ENCODE results near the gene SMARCD2. TPM values are rescaled to one million over a fixed set of nuclear protein-coding genes. Genes with fewer than 3 reads are reported as not detected.

The SMARCD2 gene
- total RNA-seq, 1 donor from 2014 or later, result 116 TPM

GRCh38 chr17:63826468-63827001, 15.9 kb downstream of the SMARCD2 start:
- no peaks in the 10 kb centered on the region for H3K9me3 Mint-ChIP-seq
- no peak for DNase-seq (ENCODE audit: low spot score)
- no peaks in the 10 kb centered on the region for H3K27me3 Mint-ChIP-seq (ENCODE audit: insufficient read depth)
- peak overlapping the region; percentile 96 for H3K4me3 Mint-ChIP-seq
- H3K27ac Mint-ChIP-seq, result peak overlapping the region; percentile 98
- peaks cover 75% of the 10 kb centered on the region for H3K4me1 Mint-ChIP-seq (ENCODE audit: low read depth)
- intact Hi-C loops (cut with micrococcal nuclease), result loop anchor here (1.0 to 10.0 kb wide), 9 partner anchors 9 to 1898 kb away; partner anchors contain the start of genes CCDC47, CEP95, DDX5 and MAP3K3
- peaks cover 78% of the 10 kb centered on the region for H3K36me3 Mint-ChIP-seq (ENCODE audit: low read depth)

GRCh38 chr17:63824362-63824761, 18.1 kb downstream of the SMARCD2 start:
- Mint-ChIP-seq H3K27me3 (ENCODE audit: insufficient read depth) (no peaks in the 10 kb centered on the region), H3K36me3 (ENCODE audit: low read depth) (peaks cover 75% of the 10 kb centered on the region), H3K9me3 (no peaks in the 10 kb centered on the region), H3K4me1 (ENCODE audit: low read depth) (peaks cover 72% of the 10 kb centered on the region), H3K4me3 (peak overlapping the region; percentile 9), H3K27ac (peak overlapping the region; percentile 5)
- intact Hi-C loops (cut with micrococcal nuclease), result loop anchor here (10.0 kb wide), 1 partner anchor 400 kb away; no protein-coding TSS in a partner anchor
- DNase-seq (ENCODE audit: low spot score), result no peak

- DNase-seq (ENCODE audit: low spot score), result no peak
- Mint-ChIP-seq H3K27ac (peak overlapping the region; percentile 41), H3K27me3 (ENCODE audit: insufficient read depth) (no peaks in the 10 kb centered on the region), H3K9me3 (no peaks in the 10 kb centered on the region), H3K36me3 (ENCODE audit: low read depth) (peaks cover 76% of the 10 kb centered on the region), H3K4me3 (peak overlapping the region; percentile 28), H3K4me1 (ENCODE audit: low read depth) (peaks cover 66% of the 10 kb centered on the region)
- intact Hi-C loops (cut with micrococcal nuclease), result loop anchor here (10.0 kb wide), 1 partner anchor 399 kb away; no protein-coding TSS in a partner anchor
These were observed 18.7 kb downstream of the SMARCD2 start for GRCh38 chr17:63823659-63824331.

GRCh38 chr17:63822537-63822936, 19.9 kb downstream of the SMARCD2 start:
- H3K36me3 Mint-ChIP-seq (ENCODE audit: low read depth), result peaks cover 82% of the 10 kb centered on the region
- no peaks in the 10 kb centered on the region for H3K27me3 Mint-ChIP-seq (ENCODE audit: insufficient read depth)
- DNase-seq (ENCODE audit: low spot score), result no peak
- H3K27ac Mint-ChIP-seq, result no peak overlapping the region
- peaks cover 63% of the 10 kb centered on the region for H3K4me1 Mint-ChIP-seq (ENCODE audit: low read depth)
- peak overlapping the region; percentile 6 for H3K4me3 Mint-ChIP-seq
- no peaks in the 10 kb centered on the region for H3K9me3 Mint-ChIP-seq
- intact Hi-C loops (cut with micrococcal nuclease), result loop anchor here (10.0 kb wide), 1 partner anchor 398 kb away; no protein-coding TSS in a partner anchor

GRCh38 chr17:63821804-63822203, 20.7 kb downstream of the SMARCD2 start:
- Mint-ChIP-seq H3K27me3 (ENCODE audit: insufficient read depth) (no peaks in the 10 kb centered on the region), H3K4me3 (peak overlapping the region; percentile 77), H3K9me3 (no peaks in the 10 kb centered on the region), H3K36me3 (ENCODE audit: low read depth) (peaks cover 82% of the 10 kb centered on the region), H3K4me1 (ENCODE audit: low read depth) (peaks cover 64% of the 10 kb centered on the region), H3K27ac (peak overlapping the region; percentile 79)
- DNase-seq (ENCODE audit: low spot score), result no peak
- intact Hi-C loops (cut with micrococcal nuclease), result loop anchor here (10.0 kb wide), 1 partner anchor 397 kb away; no protein-coding TSS in a partner anchor

GRCh38 chr17:63820963-63821561, 21.4 kb downstream of the SMARCD2 start:
- Mint-ChIP-seq H3K27ac (peak overlapping the region; percentile 3), H3K4me3 (peak overlapping the region; percentile 77), H3K4me1 (ENCODE audit: low read depth) (peaks cover 64% of the 10 kb centered on the region), H3K9me3 (no peaks in the 10 kb centered on the region), H3K27me3 (ENCODE audit: insufficient read depth) (no peaks in the 10 kb centered on the region), H3K36me3 (ENCODE audit: low read depth) (peaks cover 80% of the 10 kb centered on the region)
- no peak for DNase-seq (ENCODE audit: low spot score)
- intact Hi-C loops (cut with micrococcal nuclease), result loop anchor here (10.0 kb wide), 1 partner anchor 396 kb away; no protein-coding TSS in a partner anchor

- H3K4me3 Mint-ChIP-seq, result peak overlapping the region; percentile 52
- intact Hi-C loops (cut with micrococcal nuclease), result loop anchor here (10.0 kb wide), 1 partner anchor 395 kb away; no protein-coding TSS in a partner anchor
- no peaks in the 10 kb centered on the region for H3K27me3 Mint-ChIP-seq (ENCODE audit: insufficient read depth)
- no peaks in the 10 kb centered on the region for H3K9me3 Mint-ChIP-seq
- peaks cover 52% of the 10 kb centered on the region for H3K4me1 Mint-ChIP-seq (ENCODE audit: low read depth)
- peak overlapping the region; percentile 79 for H3K27ac Mint-ChIP-seq
- DNase-seq (ENCODE audit: low spot score), result no peak
- peaks cover 79% of the 10 kb centered on the region for H3K36me3 Mint-ChIP-seq (ENCODE audit: low read depth)
These were observed 22.6 kb downstream of the SMARCD2 start for GRCh38 chr17:63819585-63820537.

- Mint-ChIP-seq H3K36me3 (ENCODE audit: low read depth) (peaks cover 75% of the 10 kb centered on the region), H3K9me3 (no peaks in the 10 kb centered on the region), H3K4me3 (no peak overlapping the region), H3K4me1 (ENCODE audit: low read depth) (peaks cover 45% of the 10 kb centered on the region), H3K27ac (no peak overlapping the region), H3K27me3 (ENCODE audit: insufficient read depth) (no peaks in the 10 kb centered on the region)
- no peak for DNase-seq (ENCODE audit: low spot score)
- intact Hi-C loops (cut with micrococcal nuclease), result no loop called here
These were observed 23.4 kb downstream of the SMARCD2 start for GRCh38 chr17:63819131-63819530.

- Mint-ChIP-seq H3K9me3 (no peaks in the 10 kb centered on the region), H3K36me3 (ENCODE audit: low read depth) (peaks cover 70% of the 10 kb centered on the region), H3K4me1 (ENCODE audit: low read depth) (peaks cover 33% of the 10 kb centered on the region), H3K4me3 (peak overlapping the region; percentile 17), H3K27me3 (ENCODE audit: insufficient read depth) (no peaks in the 10 kb centered on the region), H3K27ac (peak overlapping the region; percentile 52)
- intact Hi-C loops (cut with micrococcal nuclease), result no loop called here
- DNase-seq (ENCODE audit: low spot score), result no peak
These were observed 24.6 kb downstream of the SMARCD2 start for GRCh38 chr17:63817736-63818385.

GRCh38 chr17:63816669-63817068, 25.8 kb downstream of the SMARCD2 start:
- Mint-ChIP-seq H3K36me3 (ENCODE audit: low read depth) (peaks cover 66% of the 10 kb centered on the region), H3K27ac (no peak overlapping the region), H3K9me3 (no peaks in the 10 kb centered on the region), H3K4me1 (ENCODE audit: low read depth) (peaks cover 25% of the 10 kb centered on the region), H3K4me3 (no peak overlapping the region), H3K27me3 (ENCODE audit: insufficient read depth) (no peaks in the 10 kb centered on the region)
- no peak for DNase-seq (ENCODE audit: low spot score)
- intact Hi-C loops (cut with micrococcal nuclease), result no loop called here

- DNase-seq (ENCODE audit: low spot score), result no peak
These were observed 26.4 kb downstream of the SMARCD2 start for GRCh38 chr17:63816123-63816522.

GRCh38 chr17:63809970-63810369, 32.5 kb downstream of the SMARCD2 start:
- no peak for DNase-seq (ENCODE audit: low spot score)
- Mint-ChIP-seq H3K36me3 (ENCODE audit: low read depth) (peaks cover 64% of the 10 kb centered on the region), H3K9me3 (no peaks in the 10 kb centered on the region), H3K4me3 (no peak overlapping the region), H3K27ac (no peak overlapping the region), H3K4me1 (ENCODE audit: low read depth) (no peaks in the 10 kb centered on the region), H3K27me3 (ENCODE audit: insufficient read depth) (no peaks in the 10 kb centered on the region)
- intact Hi-C loops (cut with micrococcal nuclease), result no loop called here

More at GRCh38 chr17:63816123-63816522, 26.4 kb downstream of the SMARCD2 start:
- Mint-ChIP-seq H3K27ac (no peak overlapping the region), H3K27me3 (ENCODE audit: insufficient read depth) (no peaks in the 10 kb centered on the region), H3K36me3 (ENCODE audit: low read depth) (peaks cover 66% of the 10 kb centered on the region), H3K4me3 (no peak overlapping the region), H3K9me3 (no peaks in the 10 kb centered on the region), H3K4me1 (ENCODE audit: low read depth) (peaks cover 20% of the 10 kb centered on the region)
- intact Hi-C loops (cut with micrococcal nuclease), result no loop called here

All from activated T-helper 1 cell treated with anti-CD3 and anti-CD28 coated beads, Interleukin-12 subunit alpha, Interleukin-12 subunit beta, Interleukin-2, Interleukin-4 antibody, amounts not matched to agents 30 ng/mL and 10 ng/mL and 1 ng/mL, durations not matched to agents 14 hours and 24 hours and 36 hours (primary cell).